GM21528 (cell line): ENCODE data around the gene LBX1.

ENCODE experiments used
- ATAC-seq: cut with Tn5 transposase; IDR thresholded peaks from one replicate; pipeline ENCODE4 v1.9.1; 2021; ENCODE audit warnings: mild to moderate bottlenecking, moderate library complexity; ENCODE audit not compliant: unreplicated experiment, low FRiP score

Gene LBX1, protein sequence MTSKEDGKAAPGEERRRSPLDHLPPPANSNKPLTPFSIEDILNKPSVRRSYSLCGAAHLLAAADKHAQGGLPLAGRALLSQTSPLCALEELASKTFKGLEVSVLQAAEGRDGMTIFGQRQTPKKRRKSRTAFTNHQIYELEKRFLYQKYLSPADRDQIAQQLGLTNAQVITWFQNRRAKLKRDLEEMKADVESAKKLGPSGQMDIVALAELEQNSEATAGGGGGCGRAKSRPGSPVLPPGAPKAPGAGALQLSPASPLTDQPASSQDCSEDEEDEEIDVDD

DNA sequence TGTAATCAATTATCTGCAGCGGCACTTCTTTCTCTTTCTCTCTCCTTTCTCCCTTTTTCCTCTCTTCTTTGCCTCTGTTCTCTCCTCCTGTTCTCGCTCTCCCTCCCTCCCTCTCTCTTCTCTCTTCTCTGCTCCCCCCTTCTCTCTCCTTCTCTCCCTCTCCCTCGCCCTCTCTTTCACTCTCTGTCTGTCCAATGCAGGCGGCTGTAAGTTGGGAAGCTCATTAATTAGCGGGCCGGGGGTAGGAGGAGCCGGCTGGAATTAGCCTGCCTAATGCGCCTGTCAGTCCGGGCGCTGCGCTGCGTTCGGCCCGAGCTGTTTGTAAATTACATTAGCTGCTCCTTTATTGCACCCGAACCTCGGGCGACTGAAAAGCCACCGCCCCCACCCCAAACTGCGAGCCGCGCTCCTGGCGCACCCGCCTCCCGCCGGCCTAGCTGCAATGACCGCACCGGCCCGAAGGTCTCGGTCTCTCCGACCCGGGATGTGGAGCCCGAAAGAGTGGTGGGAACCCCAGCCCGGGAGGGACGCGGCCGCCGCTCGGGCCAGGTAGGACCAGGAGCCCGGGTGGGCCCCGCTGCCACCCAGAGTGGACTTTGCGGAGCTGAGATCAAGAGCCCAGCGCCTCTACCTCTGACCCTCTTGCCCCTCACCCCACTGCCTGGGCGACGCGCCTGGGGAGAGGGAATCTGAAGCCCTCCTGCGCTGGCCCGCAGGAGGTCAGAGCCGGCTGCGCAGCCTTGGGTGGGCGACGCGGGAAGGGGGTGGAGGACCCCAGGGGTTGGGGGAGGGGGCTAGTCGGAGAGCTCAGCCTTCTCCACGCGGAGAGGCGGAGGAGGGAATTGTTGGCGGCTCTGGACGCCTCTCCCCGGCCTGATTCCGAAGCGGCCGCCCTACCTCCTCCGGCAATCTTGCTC, at the start of gene LBX1:
LBX1 (minus strand) TSS at position 198 of the 917 bp plus-strand sequence. CDS start 648 bp downstream, outside the sequence.
- ATAC-seq: no peak

DNA sequence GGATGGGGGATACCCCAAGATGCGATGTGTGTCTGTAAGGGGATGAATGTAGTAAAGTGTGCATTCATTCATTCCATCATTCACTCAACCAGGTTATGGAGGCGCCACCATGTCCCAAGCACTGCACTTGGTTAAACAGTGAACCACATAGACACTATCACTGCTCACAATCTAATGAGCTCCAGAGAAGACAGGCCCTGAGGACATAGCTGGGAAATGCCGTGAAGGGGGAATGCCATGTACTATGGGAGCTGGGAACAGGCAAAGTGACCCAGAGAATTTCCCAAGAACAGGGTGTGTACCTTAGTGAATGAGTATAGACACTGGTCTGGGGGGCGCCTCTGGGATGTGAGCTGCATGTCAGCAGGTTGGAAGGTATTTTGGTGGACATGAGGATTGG, 44.5 kb upstream of the LBX1 start:
- ATAC-seq: no peak

GRCh38 chr10:101273330-101273729, 44.1 kb upstream of the LBX1 start:
- no peak for ATAC-seq

DNA sequence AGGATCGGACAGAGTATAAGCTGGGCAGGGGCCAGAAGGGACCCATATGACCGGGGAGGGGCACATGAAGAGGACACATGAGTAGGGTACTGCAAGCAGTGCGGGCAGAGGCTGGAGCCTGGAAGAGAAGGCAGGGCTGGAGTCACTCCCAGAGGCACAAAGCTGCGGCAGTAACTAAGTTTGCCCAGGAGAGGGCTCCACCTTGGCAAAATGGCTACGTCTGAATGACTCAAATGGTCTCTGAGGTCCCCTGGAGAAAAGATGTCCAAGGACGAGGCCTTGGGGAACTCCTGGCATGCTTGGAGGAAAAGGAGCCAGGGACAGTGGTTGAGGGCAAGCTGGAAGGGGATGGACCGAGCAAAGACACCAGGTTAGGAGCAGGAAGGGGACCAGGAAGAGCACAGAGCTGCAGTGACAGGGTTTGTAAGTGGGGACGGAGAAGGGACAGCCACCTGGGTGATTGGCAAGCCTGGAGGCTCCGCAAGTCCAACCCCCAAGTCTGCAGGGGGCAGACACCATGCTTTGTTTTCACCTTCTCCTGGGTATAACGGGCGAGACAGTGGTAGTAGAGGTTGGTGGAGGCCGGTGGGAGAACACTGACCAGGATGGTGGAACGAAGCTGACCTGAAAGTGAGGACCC, 43.1 kb upstream of the LBX1 start:
- no peak for ATAC-seq

GRCh38 chr10:101270763-101271162, 41.5 kb upstream of the LBX1 start:
- ATAC-seq: no peak

DNA sequence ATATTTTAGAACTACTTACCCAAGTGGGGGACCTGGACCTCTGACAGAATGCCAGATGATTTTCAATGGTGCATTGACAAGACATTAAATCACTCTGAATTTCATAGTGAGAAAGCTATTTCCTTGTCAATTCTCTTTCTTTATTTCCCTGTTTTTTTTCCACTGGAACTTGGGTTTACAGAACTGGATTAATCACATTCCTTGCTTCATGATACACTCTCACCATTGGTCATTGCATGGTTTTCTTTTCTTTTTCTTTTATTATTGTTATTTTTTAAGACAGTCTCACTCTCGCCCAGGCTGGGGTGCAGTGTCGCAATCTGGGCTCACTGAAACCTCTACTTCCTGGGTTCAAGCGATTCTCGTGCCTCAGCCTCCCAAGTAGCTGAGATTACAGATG, 38.5 kb upstream of the LBX1 start:
- ATAC-seq: no peak

- ATAC-seq: no peak
These were observed 38.0 kb upstream of the LBX1 start for GRCh38 chr10:101267290-101267680.

DNA sequence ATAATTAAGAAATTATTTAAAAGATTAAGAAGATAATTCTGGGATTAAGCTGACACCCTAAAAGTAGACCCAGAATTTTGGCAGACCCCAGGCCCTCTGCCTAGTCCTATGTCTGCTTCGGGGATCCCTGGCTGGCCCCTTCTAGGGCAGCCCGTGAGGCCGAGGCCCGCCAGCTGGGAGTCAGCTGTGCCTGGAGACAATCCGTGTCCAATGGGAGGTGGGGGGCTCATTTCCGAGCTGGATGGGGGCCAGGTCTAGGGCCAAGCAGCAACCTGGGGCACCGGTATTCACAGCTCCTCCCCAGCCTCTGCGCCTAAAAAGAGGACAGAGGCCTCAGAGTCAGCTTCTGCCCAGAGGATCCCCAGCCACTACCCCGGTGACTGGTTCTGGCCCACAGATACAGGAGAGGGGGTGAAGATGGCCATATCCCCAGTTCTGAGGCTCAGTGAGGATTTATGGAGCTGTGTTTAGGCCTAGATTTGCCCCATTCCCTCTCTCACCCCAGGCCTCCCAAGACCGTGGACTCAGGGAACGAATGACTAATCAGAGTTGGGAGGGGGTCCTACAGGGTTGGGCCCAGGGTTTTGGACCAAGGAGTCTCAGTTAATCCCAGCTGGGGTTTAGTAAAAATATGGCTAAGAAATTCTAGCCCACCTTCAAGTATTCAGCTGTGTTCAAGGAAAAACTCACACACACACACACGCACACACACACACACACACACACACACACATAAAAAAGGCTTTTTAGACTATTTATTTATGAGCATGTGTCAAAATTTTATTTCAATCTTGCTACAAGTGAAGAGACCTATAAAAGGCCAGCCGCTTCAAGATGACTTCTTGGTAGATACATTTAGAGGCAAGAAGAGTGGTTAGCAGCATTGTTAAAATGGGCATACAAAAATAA, 37.4 kb upstream of the LBX1 start:
- ATAC-seq: no peak

- ATAC-seq: no peak
These were observed 34.0 kb upstream of the LBX1 start for GRCh38 chr10:101263150-101263752.

GRCh38 chr10:101262147-101262546, 32.9 kb upstream of the LBX1 start:
- no peak for ATAC-seq

GRCh38 chr10:101261702-101262101, 32.4 kb upstream of the LBX1 start:
- no peak for ATAC-seq

DNA sequence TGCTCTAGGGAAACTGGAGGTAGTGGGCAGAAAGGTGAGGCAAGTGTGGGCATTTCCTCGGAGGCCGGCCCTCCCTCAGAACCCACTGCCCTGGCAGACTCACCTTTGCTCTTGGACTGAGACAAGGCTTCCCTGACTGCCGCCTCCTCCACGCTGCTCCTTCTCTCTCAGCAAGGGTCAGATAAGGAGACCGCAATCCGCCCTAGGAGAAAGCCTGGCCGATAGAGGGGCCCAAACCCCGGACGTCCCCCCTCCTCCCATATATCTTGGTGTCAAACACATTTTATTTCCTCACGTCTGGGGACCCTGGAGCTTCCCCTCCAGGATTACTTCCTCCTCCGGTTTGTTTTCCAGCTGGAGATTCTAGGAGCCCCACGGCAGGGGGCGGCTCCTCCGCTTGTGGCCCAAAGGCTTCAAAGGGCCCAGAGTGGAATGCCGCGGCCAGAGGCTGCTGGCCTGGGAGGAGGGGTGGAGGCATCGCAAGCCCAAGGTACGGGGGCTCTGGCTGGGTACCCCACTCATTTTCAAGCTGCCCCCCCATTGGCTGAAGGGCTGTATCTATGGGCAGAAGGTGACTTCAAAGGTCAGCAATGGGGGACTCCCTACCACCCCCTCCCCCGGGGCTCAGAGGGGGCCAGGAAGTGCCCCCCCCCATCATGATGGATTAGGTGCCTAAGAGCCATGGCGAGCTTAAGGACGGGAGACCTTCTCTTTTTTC, 31.7 kb upstream of the LBX1 start:
- ATAC-seq: no peak

DNA sequence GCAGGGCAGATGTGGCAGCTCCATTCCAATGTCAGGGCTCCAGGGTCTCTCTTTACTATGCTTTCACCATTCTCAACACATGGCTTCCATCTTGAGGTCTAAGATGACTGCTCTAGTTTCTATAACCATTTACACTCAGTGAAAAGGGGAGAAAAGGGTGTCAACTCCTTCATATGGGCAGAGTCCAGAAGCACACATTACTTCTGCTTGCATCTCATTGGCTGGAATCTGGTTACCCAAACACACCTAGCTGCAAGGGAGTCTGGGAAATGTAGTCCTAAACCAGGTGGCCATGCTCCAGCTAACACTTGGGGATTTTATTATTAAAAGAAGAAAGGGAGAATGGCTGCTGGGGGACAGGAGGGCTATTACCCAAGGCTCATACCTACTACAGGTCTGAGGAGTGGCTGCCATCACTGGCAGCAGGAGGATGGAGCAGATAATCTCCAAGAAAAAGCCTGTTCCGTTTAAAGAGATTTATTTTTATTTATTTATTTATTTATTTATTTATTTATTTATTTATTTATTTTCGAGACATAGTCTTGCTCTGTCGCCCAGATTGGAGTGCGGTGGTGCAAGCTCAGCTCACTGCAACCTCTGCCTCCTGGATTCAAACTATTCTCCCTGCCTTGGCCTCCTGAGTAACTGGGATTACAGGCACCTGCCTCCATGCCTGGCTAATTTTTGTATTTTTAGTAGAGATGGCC, 29.1 kb upstream of the LBX1 start:
- ATAC-seq: no peak

GRCh38 chr10:101257491-101257890, 28.2 kb upstream of the LBX1 start:
- no peak for ATAC-seq

- ATAC-seq: no peak
These were observed 27.8 kb upstream of the LBX1 start for GRCh38 chr10:101257084-101257483.

DNA sequence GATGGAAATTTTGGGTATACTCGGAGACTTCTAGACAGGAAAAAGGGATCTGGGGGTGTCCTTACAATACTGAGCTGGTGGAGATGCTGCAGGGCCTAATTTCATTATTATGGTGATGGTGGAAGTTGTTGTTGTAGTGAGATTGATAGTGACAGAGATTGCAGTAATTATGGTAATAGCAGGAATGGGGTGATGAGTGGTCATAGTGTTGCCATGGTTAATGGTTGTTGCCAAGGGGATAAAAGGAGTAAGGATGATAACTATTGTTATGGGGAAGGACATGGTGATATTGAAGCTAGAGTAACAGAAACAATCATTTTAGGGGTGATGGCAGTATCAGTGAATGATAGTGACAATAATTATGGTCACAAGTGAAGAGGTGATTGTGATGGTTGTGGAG, 27.1 kb upstream of the LBX1 start:
- no peak for ATAC-seq

DNA sequence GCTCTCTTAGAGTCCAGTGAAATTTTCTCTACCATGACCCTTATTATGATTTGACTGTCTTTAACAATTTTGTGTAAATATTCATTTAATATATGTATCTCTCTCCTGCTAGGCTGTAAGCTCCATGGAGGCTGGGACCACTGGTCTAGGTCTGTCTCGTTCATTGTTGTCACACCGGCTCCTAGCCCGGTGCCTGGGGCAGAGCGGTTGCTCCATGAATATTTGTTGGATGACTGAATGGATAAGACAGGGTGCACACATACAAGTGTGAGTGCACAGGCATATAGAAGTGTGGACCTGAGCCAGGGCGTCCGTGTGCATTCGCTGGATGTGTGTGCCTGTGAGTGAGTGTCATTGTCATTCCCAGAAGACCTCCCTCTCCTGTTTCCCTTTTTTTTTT, 20.9 kb upstream of the LBX1 start:
- ATAC-seq: no peak

DNA sequence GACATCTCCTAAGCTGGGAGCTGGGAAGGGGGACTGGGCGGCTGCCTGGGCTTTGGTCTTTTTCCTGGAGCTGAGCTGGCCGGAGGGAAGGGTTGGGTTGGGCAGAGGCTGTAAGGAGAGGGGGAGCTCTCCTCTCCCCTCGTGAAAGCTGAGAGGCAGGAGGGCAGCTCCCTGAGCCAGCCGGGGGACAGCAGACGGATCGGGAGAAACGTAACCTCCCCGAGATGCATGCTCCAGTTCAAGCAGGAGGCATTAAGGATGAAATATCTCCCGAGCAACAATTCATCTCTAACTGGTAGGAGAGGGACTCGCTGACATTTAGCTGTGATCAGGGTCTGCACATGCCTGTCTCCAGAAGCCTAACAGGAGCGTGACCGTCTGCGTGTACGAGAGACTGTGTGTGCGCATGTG, 19.9 kb upstream of the LBX1 start:
- no peak for ATAC-seq

DNA sequence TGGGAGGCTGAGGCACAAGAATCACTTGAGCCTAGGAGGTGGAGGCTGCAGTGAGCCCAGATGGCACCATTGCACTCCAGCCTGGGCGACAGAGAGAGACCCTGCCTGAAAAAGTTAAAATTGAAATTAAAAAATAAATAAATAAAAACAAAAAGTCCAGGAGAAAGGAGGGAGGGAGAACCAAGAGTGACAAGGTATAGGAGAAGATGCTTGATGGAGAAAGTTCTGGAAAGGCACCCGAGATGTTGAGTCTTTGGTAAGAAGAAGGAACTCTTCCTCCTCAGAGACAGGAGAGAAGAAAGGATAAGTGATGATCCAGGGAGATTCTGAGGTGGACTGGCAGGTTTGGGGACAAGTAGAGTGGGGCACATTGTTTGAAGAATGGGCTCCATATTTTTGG, 17.4 kb upstream of the LBX1 start:
- ATAC-seq: no peak
